ENCODE results near the gene IFIT5.
"Not testable (repeated sequence)": the region's sequence is repeated elsewhere in the genome, so short reads cannot be mapped to it uniquely, and the experiment has no call there.

Gene IFIT5

GRCh38 chr10:89426230-89426868 lies 12.0 kb downstream of the IFIT5 start:
- H3K4me3 ChIP-seq (ENCODE audit: low read depth, low read length), result no peak overlapping the region
- TF ChIP-seq CTCF (IDR thresholded peaks at IDR 0.05; ENCODE audit: borderline replicate concordance, insufficient read depth, low read depth, low read length), result peak; percentile 57; the same call in 1 of the 2 replicates

DNA sequence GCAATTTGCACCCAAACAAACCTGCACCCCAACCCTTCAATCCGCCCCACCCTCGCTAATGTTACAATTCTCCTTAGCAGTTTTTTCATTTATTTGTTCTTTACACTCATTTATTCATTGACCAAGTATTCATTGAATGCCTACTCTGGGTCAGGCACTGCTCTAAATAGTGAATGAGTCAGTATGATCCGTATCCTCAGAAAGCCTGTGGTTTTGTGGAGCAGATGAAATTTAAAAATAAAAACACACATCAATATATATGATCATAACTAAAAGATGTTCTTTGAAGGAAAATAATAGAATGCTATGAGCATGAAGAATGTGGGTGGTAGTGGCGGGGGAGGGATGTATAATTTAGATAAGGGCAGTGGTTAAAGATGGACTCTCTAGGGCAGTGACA lies 13.3 kb downstream of the IFIT5 start:
- no peak for TF ChIP-seq CTCF (IDR thresholded peaks at IDR 0.05; ENCODE audit: borderline replicate concordance, insufficient read depth, low read depth, low read length)
- H3K4me3 ChIP-seq (ENCODE audit: low read depth, low read length), result no peak overlapping the region

- no peak for TF ChIP-seq CTCF (IDR thresholded peaks at IDR 0.05; ENCODE audit: borderline replicate concordance, insufficient read depth, low read depth, low read length)
- H3K4me3 ChIP-seq (ENCODE audit: low read depth, low read length), result no peak overlapping the region
Observed at GRCh38 chr10:89428877-89429276, 14.5 kb downstream of the IFIT5 start.

DNA sequence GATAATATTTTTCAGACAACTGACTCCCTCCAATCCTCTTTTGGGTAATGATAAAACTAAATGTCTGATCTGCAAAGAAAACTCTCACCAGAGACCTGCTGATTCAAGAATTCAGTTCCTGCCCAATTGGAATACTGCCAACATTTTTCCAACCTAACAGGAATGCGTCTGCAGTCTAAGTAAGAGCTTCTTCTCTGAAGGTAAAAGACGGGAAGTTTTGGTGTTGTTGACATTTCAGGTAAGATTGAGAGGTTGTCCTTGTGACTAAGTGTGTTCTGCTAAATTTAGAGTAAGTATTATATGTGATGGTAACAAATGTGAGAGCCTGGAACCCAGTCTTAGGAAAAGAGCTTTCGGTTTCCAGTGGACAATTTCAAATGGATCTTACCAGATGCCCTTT lies 17.6 kb downstream of the IFIT5 start:
- TF ChIP-seq CTCF (IDR thresholded peaks at IDR 0.05; ENCODE audit: borderline replicate concordance, insufficient read depth, low read depth, low read length), result no peak
- H3K4me3 ChIP-seq (ENCODE audit: low read depth, low read length), result no peak overlapping the region

DNA sequence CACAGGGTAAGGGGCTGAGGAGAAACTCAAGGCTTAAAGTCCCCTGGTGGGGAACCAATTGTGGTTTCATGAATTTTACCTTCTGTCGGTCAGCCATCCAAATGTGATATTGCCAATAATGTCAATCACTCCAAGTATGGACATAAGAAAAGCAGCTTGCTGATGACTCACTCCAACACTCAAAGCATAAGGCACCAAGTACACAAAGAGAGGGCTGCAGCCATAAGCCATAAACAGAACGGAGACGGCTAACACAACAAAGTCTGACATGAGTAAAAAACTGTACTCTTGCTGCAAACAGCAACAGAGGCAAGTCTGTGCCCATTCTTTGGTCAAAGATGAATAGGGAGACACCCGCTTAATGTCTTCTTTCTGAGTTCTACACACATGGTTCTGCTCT lies 24.2 kb downstream of the IFIT5 start:
- H3K4me3 ChIP-seq (ENCODE audit: low read depth, low read length), result no peak overlapping the region
- no peak for TF ChIP-seq CTCF (IDR thresholded peaks at IDR 0.05; ENCODE audit: borderline replicate concordance, insufficient read depth, low read depth, low read length)

- no peak for TF ChIP-seq CTCF (IDR thresholded peaks at IDR 0.05; ENCODE audit: borderline replicate concordance, insufficient read depth, low read depth, low read length)
- H3K4me3 ChIP-seq (ENCODE audit: low read depth, low read length), result no peak overlapping the region
Observed at GRCh38 chr10:89440226-89441009, 26.1 kb downstream of the IFIT5 start.

- TF ChIP-seq CTCF (IDR thresholded peaks at IDR 0.05; ENCODE audit: borderline replicate concordance, insufficient read depth, low read depth, low read length), result no peak
Observed at GRCh38 chr10:89442289-89442688, 27.9 kb downstream of the IFIT5 start.

GRCh38 chr10:89444819-89445218 lies 30.5 kb downstream of the IFIT5 start:
- not testable (repeated sequence) for H3K4me3 ChIP-seq (ENCODE audit: low read depth, low read length)

More at GRCh38 chr10:89442289-89442688, 27.9 kb downstream of the IFIT5 start:
- H3K4me3 ChIP-seq (ENCODE audit: low read depth, low read length), result no peak overlapping the region
